A549 treated with Mapracorat at 1 μM for 4 hours (cell line): ENCODE data around the gene PLBD1. TPM values are rescaled to one million over a fixed set of nuclear protein-coding genes. Genes with fewer than 3 reads are reported as not detected.

Source experiments
- total RNA-seq: library from RNA; stranded (reverse); fragments of 200-300 nt; extraction: Qiagen RNA extraction; gene quantifications from 5 replicates; pipeline ENCODE4 v1.2.3, GENCODE V29; 2022

PLBD1 gene, protein sequence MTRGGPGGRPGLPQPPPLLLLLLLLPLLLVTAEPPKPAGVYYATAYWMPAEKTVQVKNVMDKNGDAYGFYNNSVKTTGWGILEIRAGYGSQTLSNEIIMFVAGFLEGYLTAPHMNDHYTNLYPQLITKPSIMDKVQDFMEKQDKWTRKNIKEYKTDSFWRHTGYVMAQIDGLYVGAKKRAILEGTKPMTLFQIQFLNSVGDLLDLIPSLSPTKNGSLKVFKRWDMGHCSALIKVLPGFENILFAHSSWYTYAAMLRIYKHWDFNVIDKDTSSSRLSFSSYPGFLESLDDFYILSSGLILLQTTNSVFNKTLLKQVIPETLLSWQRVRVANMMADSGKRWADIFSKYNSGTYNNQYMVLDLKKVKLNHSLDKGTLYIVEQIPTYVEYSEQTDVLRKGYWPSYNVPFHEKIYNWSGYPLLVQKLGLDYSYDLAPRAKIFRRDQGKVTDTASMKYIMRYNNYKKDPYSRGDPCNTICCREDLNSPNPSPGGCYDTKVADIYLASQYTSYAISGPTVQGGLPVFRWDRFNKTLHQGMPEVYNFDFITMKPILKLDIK
- total RNA-seq, result 4.0 to 7.4 TPM (median 5.0 TPM) in 5 replicates

DNA sequence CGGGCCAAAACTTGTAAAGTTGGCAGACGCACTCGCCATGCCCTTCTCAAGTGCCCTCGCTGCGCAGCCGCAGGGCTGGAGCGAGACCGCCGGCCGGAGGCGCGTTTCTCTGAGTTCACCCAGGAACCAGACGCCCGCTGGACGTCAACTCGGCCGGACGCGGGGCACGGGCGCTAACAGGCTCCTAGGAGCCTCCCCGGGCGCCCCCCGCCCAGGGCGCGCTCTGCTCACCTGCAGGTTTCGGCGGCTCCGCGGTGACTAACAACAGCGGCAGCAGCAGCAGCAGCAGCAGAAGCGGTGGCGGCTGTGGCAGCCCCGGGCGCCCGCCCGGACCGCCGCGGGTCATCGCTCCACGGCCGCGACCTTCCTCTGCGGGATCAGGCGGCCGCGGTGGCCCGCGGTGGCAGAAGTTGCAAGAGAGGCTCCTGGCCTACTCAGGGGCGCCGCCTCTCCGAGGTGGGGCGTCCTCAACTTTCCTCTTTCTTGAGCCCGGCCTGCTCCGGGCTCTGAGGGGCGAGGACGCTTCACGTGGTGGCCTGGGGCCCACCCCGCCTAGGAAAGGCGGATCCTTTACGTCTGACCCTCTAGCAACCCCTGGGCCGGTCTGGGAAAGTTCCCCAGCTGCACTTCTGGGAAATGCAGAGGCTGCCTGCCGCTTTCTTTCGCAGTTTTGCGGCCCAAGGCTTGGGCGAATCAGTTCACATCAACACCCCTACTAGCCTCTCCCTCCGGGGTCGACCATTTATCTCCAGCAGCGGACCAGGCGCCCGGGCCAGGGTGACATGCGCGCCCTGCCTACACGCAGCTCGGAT lies at the start of gene PLBD1:
Gene PLBD1, minus strand, starts transcription at position 533 of the 812 bp plus-strand sequence. Its CDS starts 187 bp downstream, at position 346.

Other genes starting within 250 kb of the PLBD1 start
- 3.8 to 5.1 TPM (median 4.6 TPM) in 5 replicates for gene ATF7IP, start 202.2 kb downstream of the PLBD1 start, total RNA-seq
- gene GUCY2C, start 128.7 kb upstream of the PLBD1 start, total RNA-seq, result not detected in 5 replicates
- gene WBP11, start 235.6 kb upstream of the PLBD1 start, total RNA-seq, result 47.9 to 53.3 TPM (median 48.3 TPM) in 5 replicates
- gene C12orf60, start 235.8 kb upstream of the PLBD1 start, total RNA-seq, result 1.8 to 2.0 TPM (median 1.8 TPM) in 5 replicates
- gene SMCO3, start 246.3 kb upstream of the PLBD1 start, total RNA-seq, result 0.08 to 0.10 TPM in 2 of 5 replicates, not detected in the others